Rectal smooth muscle tissue (tissue), 1 donor: Measurements from ENCODE around the gene FKBP3.

Experiments used
- H3K27ac ChIP-seq: one replicate; pipeline ENCODE4 v1.7.0; 2013; ENCODE audit warnings: low read depth, low read length, inconsistent platforms
- H3K27me3 ChIP-seq: one replicate; pipeline ENCODE4 v1.7.0; 2013; ENCODE audit warnings: low read length; ENCODE audit not compliant: control insufficient read depth, insufficient read depth
- H3K36me3 ChIP-seq: one replicate; pipeline ENCODE4 v1.7.0; 2013; ENCODE audit warnings: low read length; ENCODE audit not compliant: control insufficient read depth, insufficient read depth
- H3K4me1 ChIP-seq: one replicate; pipeline ENCODE4 v1.7.0; 2013; ENCODE audit warnings: low read length; ENCODE audit not compliant: control insufficient read depth, insufficient read depth
- H3K4me3 ChIP-seq: one replicate; pipeline ENCODE4 v1.7.0; 2013; ENCODE audit warnings: low read length
- H3K9ac ChIP-seq: one replicate; pipeline ENCODE4 v1.7.0; 2013; ENCODE audit warnings: low read length

The FKBP3 gene

DNA sequence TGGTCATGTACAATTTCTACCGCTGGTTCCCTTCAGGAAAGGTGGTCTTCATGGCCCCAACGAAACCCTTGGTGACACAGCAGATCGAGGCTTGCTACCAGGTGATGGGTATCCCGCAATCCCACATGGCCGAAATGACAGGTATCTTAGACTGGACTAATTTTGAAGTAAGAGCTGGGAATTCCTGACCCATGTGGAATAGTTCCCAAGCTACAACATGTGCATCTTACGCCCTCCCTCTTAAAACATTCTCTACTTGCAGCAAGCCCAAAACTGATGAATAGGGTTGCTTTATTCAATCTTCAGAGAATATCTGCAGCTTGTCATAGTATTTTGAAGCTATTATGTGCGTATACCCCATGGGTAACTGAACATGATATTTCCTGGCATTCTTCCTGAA, 2.1 kb upstream of the FKBP3 start:
- Histone ChIP-seq H3K27me3 (no peaks in the 10 kb centered on the region), H3K36me3 (no peaks in the 10 kb centered on the region), H3K27ac (no peak overlapping the region), H3K4me1 (peaks cover 13% of the 10 kb centered on the region), H3K4me3 (peak overlapping the region; percentile 89), H3K9ac (peak overlapping the region; percentile 42)

- no peaks in the 10 kb centered on the region for H3K36me3 ChIP-seq
These were observed 1.5 kb upstream of the FKBP3 start, which contains the start of gene FANCM for GRCh38 chr14:45135659-45136395. TSS of gene FANCM (plus strand) at chr14:45135930. CDS start at chr14:45136032, 102 bp downstream.

GRCh38 chr14:45135156-45135555, 875 bp upstream of the FKBP3 start:
- no peaks in the 10 kb centered on the region for H3K36me3 ChIP-seq
- H3K27me3 ChIP-seq: no peaks in the 10 kb centered on the region
- H3K9ac ChIP-seq: peak overlapping the region; percentile 49
- peaks cover 15% of the 10 kb centered on the region for H3K4me1 ChIP-seq
- peak overlapping the region; percentile 87 for H3K27ac ChIP-seq
- peak overlapping the region; percentile 89 for H3K4me3 ChIP-seq

More at GRCh38 chr14:45135659-45136395, 1.5 kb upstream of the FKBP3 start, which contains the start of gene FANCM:
- Histone ChIP-seq H3K27me3 (no peaks in the 10 kb centered on the region), H3K4me3 (peak within 1 kb of the TSS; percentile 89), H3K9ac (peak within 1 kb of the TSS; percentile 49), H3K27ac (peak within 1 kb of the TSS; percentile 87), H3K4me1 (peaks cover 14% of the 10 kb centered on the region)

- Histone ChIP-seq H3K4me1 (peaks cover 15% of the 10 kb centered on the region), H3K27me3 (no peaks in the 10 kb centered on the region), H3K36me3 (no peaks in the 10 kb centered on the region), H3K9ac (peak overlapping the region; percentile 97), H3K4me3 (peak overlapping the region; percentile 98), H3K27ac (peak overlapping the region; percentile 88)
These were observed 614 bp downstream of the FKBP3 start for GRCh38 chr14:45133683-45134050.

- Histone ChIP-seq H3K36me3 (peaks cover 2% of the 10 kb centered on the region), H3K4me3 (no peak overlapping the region), H3K27me3 (no peaks in the 10 kb centered on the region), H3K9ac (no peak overlapping the region), H3K27ac (no peak overlapping the region), H3K4me1 (peaks cover 5% of the 10 kb centered on the region)
These were observed 5.2 kb downstream of the FKBP3 start for GRCh38 chr14:45128963-45129629.

GRCh38 chr14:45125754-45126153, 8.5 kb downstream of the FKBP3 start:
- H3K4me1 ChIP-seq: peaks cover under 1% of the 10 kb centered on the region
- peaks cover 2% of the 10 kb centered on the region for H3K36me3 ChIP-seq
- no peak overlapping the region for H3K9ac ChIP-seq

DNA sequence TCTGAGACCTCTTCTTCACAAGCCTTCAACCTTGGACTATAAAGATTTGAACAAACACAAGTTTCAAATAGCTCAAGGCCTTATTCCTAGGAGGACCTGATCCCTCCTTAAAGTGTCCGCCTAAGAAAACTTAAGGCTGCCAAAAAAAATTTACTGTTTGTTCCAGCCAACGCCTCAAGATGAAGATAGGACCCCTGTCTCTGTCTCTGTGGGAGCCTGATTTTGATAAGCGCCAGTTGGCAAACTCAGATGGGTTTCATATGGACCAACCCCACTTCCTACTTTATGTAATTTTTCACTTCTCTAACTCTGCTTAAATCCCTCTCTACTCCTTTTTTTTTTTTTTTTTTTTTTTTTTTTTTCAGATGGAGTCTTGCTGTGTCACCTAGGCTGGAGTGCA, 11.0 kb downstream of the FKBP3 start:
- Histone ChIP-seq H3K4me3 (no peak overlapping the region), H3K4me1 (no peaks in the 10 kb centered on the region), H3K9ac (no peak overlapping the region), H3K27me3 (no peaks in the 10 kb centered on the region), H3K27ac (no peak overlapping the region), H3K36me3 (peaks cover 10% of the 10 kb centered on the region)

More at GRCh38 chr14:45125754-45126153, 8.5 kb downstream of the FKBP3 start:
- Histone ChIP-seq H3K4me3 (no peak overlapping the region), H3K27me3 (no peaks in the 10 kb centered on the region), H3K27ac (no peak overlapping the region)

- peaks cover 11% of the 10 kb centered on the region for H3K36me3 ChIP-seq
- H3K9ac ChIP-seq: no peak overlapping the region
- H3K4me3 ChIP-seq: no peak overlapping the region
- H3K27ac ChIP-seq: no peak overlapping the region
- no peaks in the 10 kb centered on the region for H3K4me1 ChIP-seq
- H3K27me3 ChIP-seq: no peaks in the 10 kb centered on the region
These were observed 14.2 kb downstream of the FKBP3 start for GRCh38 chr14:45120096-45120495.

- H3K36me3 ChIP-seq: peaks cover 11% of the 10 kb centered on the region
- no peak overlapping the region for H3K27ac ChIP-seq
- H3K4me1 ChIP-seq: no peaks in the 10 kb centered on the region
- H3K9ac ChIP-seq: no peak overlapping the region
- no peak overlapping the region for H3K4me3 ChIP-seq
- H3K27me3 ChIP-seq: no peaks in the 10 kb centered on the region
These were observed 15.7 kb downstream of the FKBP3 start for GRCh38 chr14:45118594-45118993.

DNA sequence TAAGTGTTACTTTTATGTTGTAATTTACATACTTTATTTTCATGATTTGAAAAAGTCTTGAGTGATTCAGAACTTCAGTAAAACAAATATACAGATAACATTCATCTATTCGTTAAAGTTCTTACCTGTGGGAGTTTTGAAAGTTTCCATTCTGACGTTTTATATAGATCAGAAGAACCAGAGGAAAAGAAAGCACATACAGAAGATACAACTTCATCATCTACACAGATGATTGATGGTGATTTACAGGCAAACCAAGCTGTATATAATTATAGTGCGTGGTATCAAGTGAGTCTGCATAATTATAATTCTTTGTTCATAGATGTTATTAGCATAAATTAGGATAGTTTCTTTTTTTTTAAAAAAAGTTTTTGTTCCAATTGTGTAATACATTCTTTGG, 20.0 kb downstream of the FKBP3 start:
- H3K27me3 ChIP-seq: no peaks in the 10 kb centered on the region
- no peak overlapping the region for H3K4me3 ChIP-seq
- H3K36me3 ChIP-seq: peaks cover 11% of the 10 kb centered on the region
- H3K9ac ChIP-seq: no peak overlapping the region
- H3K4me1 ChIP-seq: no peaks in the 10 kb centered on the region
- no peak overlapping the region for H3K27ac ChIP-seq

- Histone ChIP-seq H3K9ac (no peak overlapping the region), H3K27me3 (no peaks in the 10 kb centered on the region), H3K36me3 (peaks cover 11% of the 10 kb centered on the region), H3K27ac (no peak overlapping the region), H3K4me3 (no peak overlapping the region), H3K4me1 (no peaks in the 10 kb centered on the region)
These were observed 21.1 kb downstream of the FKBP3 start for GRCh38 chr14:45112896-45113781.

GRCh38 chr14:45104561-45104960, 29.7 kb downstream of the FKBP3 start:
- Histone ChIP-seq H3K4me1 (no peaks in the 10 kb centered on the region), H3K27me3 (no peaks in the 10 kb centered on the region), H3K27ac (no peak overlapping the region), H3K4me3 (no peak overlapping the region), H3K9ac (no peak overlapping the region), H3K36me3 (peaks cover 9% of the 10 kb centered on the region)
